Cortex of kidney (tissue), 1 donor: ENCODE data around the gene NDUFV1.
"Not testable (repeated sequence)": the region's sequence is repeated elsewhere in the genome, so short reads cannot be mapped to it uniquely, and the experiment has no call there.

Source experiments
- DNase-seq: peaks from one replicate; lab custom pipeline; 2025; lab: John Stamatoyannopoulos, UW

The NDUFV1 gene

GRCh38 chr11:67657300-67657699 lies 50.6 kb downstream of the NDUFV1 start:
- DNase-seq = no peak

GRCh38 chr11:67659651-67660165 lies 53.0 kb downstream of the NDUFV1 start:
- not testable (repeated sequence) for DNase-seq

GRCh38 chr11:67660752-67661151 lies 54.0 kb downstream of the NDUFV1 start:
- DNase-seq = not testable (repeated sequence)
